GM18519 (cell line): ENCODE data around the gene VTI1A.
"Not testable (repeated sequence)": the region's sequence is repeated elsewhere in the genome, so short reads cannot be mapped to it uniquely, and the experiment has no call there.

ENCODE experiments used
- ATAC-seq: cut with Tn5 transposase; IDR thresholded peaks from one replicate; pipeline ENCODE4 v1.9.1; 2021; ENCODE audit warnings: mild to moderate bottlenecking, moderate library complexity; ENCODE audit not compliant: unreplicated experiment, low FRiP score

VTI1A gene

GRCh38 chr10:112448888-112449287 is 1.9 kb downstream of the VTI1A start:
- ATAC-seq = no peak

- no peak for ATAC-seq
These were observed 8.1 kb downstream of the VTI1A start for GRCh38 chr10:112454910-112455779.

GRCh38 chr10:112456533-112456932 is 9.5 kb downstream of the VTI1A start:
- no peak for ATAC-seq

GRCh38 chr10:112460366-112460765 is 13.4 kb downstream of the VTI1A start:
- ATAC-seq = no peak

- ATAC-seq = no peak
These were observed 14.2 kb downstream of the VTI1A start for GRCh38 chr10:112461029-112461887.

- ATAC-seq = not testable (repeated sequence)
These were observed 17.1 kb downstream of the VTI1A start for GRCh38 chr10:112464074-112464473.

GRCh38 chr10:112465299-112465883 is 18.4 kb downstream of the VTI1A start:
- no peak for ATAC-seq

- no peak for ATAC-seq
These were observed 19.8 kb downstream of the VTI1A start for GRCh38 chr10:112466802-112467201.

- ATAC-seq = no peak
These were observed 20.6 kb downstream of the VTI1A start for GRCh38 chr10:112467541-112468075.

GRCh38 chr10:112471878-112472487 is 25.0 kb downstream of the VTI1A start:
- peak; percentile 77 for ATAC-seq

GRCh38 chr10:112475575-112476218 is 28.7 kb downstream of the VTI1A start:
- no peak for ATAC-seq

- no peak for ATAC-seq
These were observed 34.6 kb downstream of the VTI1A start for GRCh38 chr10:112481602-112482001.

- no peak for ATAC-seq
These were observed 37.4 kb downstream of the VTI1A start for GRCh38 chr10:112484399-112484798.

- ATAC-seq = no peak
These were observed 40.9 kb downstream of the VTI1A start for GRCh38 chr10:112487964-112488363.

GRCh38 chr10:112490545-112490944 is 43.5 kb downstream of the VTI1A start:
- no peak for ATAC-seq

GRCh38 chr10:112491144-112491543 is 44.1 kb downstream of the VTI1A start:
- no peak for ATAC-seq

GRCh38 chr10:112492736-112493135 is 45.7 kb downstream of the VTI1A start:
- ATAC-seq = no peak

- ATAC-seq = no peak
These were observed 50.4 kb downstream of the VTI1A start for GRCh38 chr10:112497347-112497950.

GRCh38 chr10:112498806-112499205 is 51.8 kb downstream of the VTI1A start:
- no peak for ATAC-seq
